ENCODE results near the gene CPEB4. TPM values are rescaled to one million over a fixed set of nuclear protein-coding genes. Genes with fewer than 3 reads are reported as not detected.

CPEB4 gene
- total RNA-seq, 1 experiment from 2014 or later = 86.7 TPM

- H3K36me3 Mint-ChIP-seq (ENCODE audit: insufficient read depth, unreplicated experiment) = no peaks in the 10 kb centered on the region
- no TSS peak for BruUV-seq (replicated peaks)
Observed at GRCh38 chr5:173841710-173842109, 46.4 kb upstream of the CPEB4 start.

GRCh38 chr5:173843794-173844193, 44.4 kb upstream of the CPEB4 start:
- ChIA-PET POLR2A (interaction anchor here (1.2 to 1.6 kb wide), 2 partner anchors 17 to 44 kb away, joined by 3 to 4 read pairs; partner anchors contain the start of gene CPEB4), CTCF (interaction anchor here (0.6 to 0.8 kb wide), 2 partner anchors 29 to 222 kb away, joined by 4 to 5 read pairs; no protein-coding TSS in a partner anchor)
- H3K4me1 Mint-ChIP-seq (ENCODE audit: insufficient read depth, unreplicated experiment) = no peaks in the 10 kb centered on the region
- intact Hi-C loops (cut with micrococcal nuclease) = no loop called here
- no peak for TF ChIP-seq CTCF (IDR thresholded peaks at IDR 0.05; ENCODE audit: unreplicated experiment)
- no peak for DNase-seq (ENCODE audit: unreplicated experiment)
- H3K9me3 Mint-ChIP-seq (ENCODE audit: unreplicated experiment) = peaks cover 11% of the 10 kb centered on the region
- H3K36me3 Mint-ChIP-seq (ENCODE audit: insufficient read depth, unreplicated experiment) = no peaks in the 10 kb centered on the region
- H3K27ac Mint-ChIP-seq (ENCODE audit: low read depth, unreplicated experiment) = no peak overlapping the region
- no peak overlapping the region for H3K4me3 Mint-ChIP-seq (ENCODE audit: unreplicated experiment)
- H3K27me3 Mint-ChIP-seq (ENCODE audit: insufficient read depth, unreplicated experiment) = no peaks in the 10 kb centered on the region
- no TSS peak for BruUV-seq (replicated peaks)

More at GRCh38 chr5:173841710-173842109, 46.4 kb upstream of the CPEB4 start:
- H3K4me1 Mint-ChIP-seq (ENCODE audit: insufficient read depth, unreplicated experiment) = no peaks in the 10 kb centered on the region
- CTCF ChIA-PET = interaction anchor here (0.6 to 1.6 kb wide), 6 partner anchors 12 to 961 kb away, joined by 3 to 5 read pairs (median 4); no protein-coding TSS in a partner anchor
- no peaks in the 10 kb centered on the region for H3K27me3 Mint-ChIP-seq (ENCODE audit: insufficient read depth, unreplicated experiment)
- no peak overlapping the region for H3K27ac Mint-ChIP-seq (ENCODE audit: low read depth, unreplicated experiment)
- no peak for TF ChIP-seq CTCF (IDR thresholded peaks at IDR 0.05; ENCODE audit: unreplicated experiment)
- H3K9me3 Mint-ChIP-seq (ENCODE audit: unreplicated experiment) = no peaks in the 10 kb centered on the region
- intact Hi-C loops (cut with micrococcal nuclease) = no loop called here
- POLR2A ChIA-PET = interaction anchor here (0.6 to 0.9 kb wide), 4 partner anchors 16 to 217 kb away, joined by 3 read pairs; no protein-coding TSS in a partner anchor
- no peak overlapping the region for H3K4me3 Mint-ChIP-seq (ENCODE audit: unreplicated experiment)
- DNase-seq (ENCODE audit: unreplicated experiment) = no peak

GRCh38 chr5:173845321-173845720, 42.8 kb upstream of the CPEB4 start:
- POLR2A ChIA-PET = interaction anchor here (0.8 to 1.1 kb wide), 4 partner anchors 10 to 43 kb away, joined by 3 to 5 read pairs (median 3); partner anchors contain the start of gene CPEB4
- H3K27ac Mint-ChIP-seq (ENCODE audit: low read depth, unreplicated experiment) = no peak overlapping the region
- intact Hi-C loops (cut with micrococcal nuclease) = no loop called here
- no TSS peak for BruUV-seq (replicated peaks)
- no peak for TF ChIP-seq CTCF (IDR thresholded peaks at IDR 0.05; ENCODE audit: unreplicated experiment)
- no peaks in the 10 kb centered on the region for H3K4me1 Mint-ChIP-seq (ENCODE audit: insufficient read depth, unreplicated experiment)
- H3K36me3 Mint-ChIP-seq (ENCODE audit: insufficient read depth, unreplicated experiment) = no peaks in the 10 kb centered on the region
- H3K4me3 Mint-ChIP-seq (ENCODE audit: unreplicated experiment) = no peak overlapping the region
- peaks cover 16% of the 10 kb centered on the region for H3K9me3 Mint-ChIP-seq (ENCODE audit: unreplicated experiment)
- CTCF ChIA-PET = interaction anchor here (0.6 to 1.9 kb wide), 7 partner anchors 14 to 1620 kb away, joined by 3 to 7 read pairs (median 4); no protein-coding TSS in a partner anchor
- DNase-seq (ENCODE audit: unreplicated experiment) = no peak
- H3K27me3 Mint-ChIP-seq (ENCODE audit: insufficient read depth, unreplicated experiment) = no peaks in the 10 kb centered on the region

- Mint-ChIP-seq H3K9me3 (ENCODE audit: unreplicated experiment) (peaks cover 16% of the 10 kb centered on the region), H3K36me3 (ENCODE audit: insufficient read depth, unreplicated experiment) (no peaks in the 10 kb centered on the region), H3K4me1 (ENCODE audit: insufficient read depth, unreplicated experiment) (no peaks in the 10 kb centered on the region), H3K27me3 (ENCODE audit: insufficient read depth, unreplicated experiment) (no peaks in the 10 kb centered on the region), H3K27ac (ENCODE audit: low read depth, unreplicated experiment) (no peak overlapping the region), H3K4me3 (ENCODE audit: unreplicated experiment) (no peak overlapping the region)
- POLR2A ChIA-PET = no interaction called here
- no peak for TF ChIP-seq CTCF (IDR thresholded peaks at IDR 0.05; ENCODE audit: unreplicated experiment)
- intact Hi-C loops (cut with micrococcal nuclease) = no loop called here
- DNase-seq (ENCODE audit: unreplicated experiment) = no peak
- CTCF ChIA-PET = interaction anchor here (1.4 to 1.9 kb wide), 2 partner anchors 12 to 20 kb away, joined by 4 to 7 read pairs; no protein-coding TSS in a partner anchor
- no TSS peak for BruUV-seq (replicated peaks)
Observed at GRCh38 chr5:173846929-173847501, 41.1 kb upstream of the CPEB4 start.

All from MCF 10A (cell line).